HK-2 (cell line): ENCODE data around the gene ETV1.
A peak's percentile ranks its signal among the peaks of the same experiment; 100 is the strongest.

ENCODE experiments used
- DNase-seq: peaks from one replicate; pipeline ENCODE4 v3.0.0-alpha.2; 2018; ENCODE audit not compliant: unreplicated experiment

The ETV1 gene

DNA sequence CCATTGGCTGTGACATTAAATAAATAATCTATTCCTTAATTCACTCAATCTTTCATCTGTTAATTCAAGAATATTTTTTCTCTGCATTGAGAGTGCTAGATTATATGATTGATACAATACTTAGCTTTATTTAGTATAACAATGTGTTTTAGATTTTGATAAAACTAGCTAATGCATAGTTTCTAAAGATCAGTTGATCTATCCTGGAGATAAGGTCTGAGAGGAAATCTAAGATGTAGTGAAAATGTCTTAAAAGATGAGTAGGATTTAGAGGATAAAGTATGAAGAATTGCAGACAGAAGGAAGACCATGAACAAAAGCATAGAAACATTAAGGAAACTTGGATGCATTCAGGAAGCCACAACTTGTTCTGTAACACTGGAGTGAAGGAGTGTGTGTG, 110.3 kb downstream of the ETV1 start:
- no peak for DNase-seq

DNA sequence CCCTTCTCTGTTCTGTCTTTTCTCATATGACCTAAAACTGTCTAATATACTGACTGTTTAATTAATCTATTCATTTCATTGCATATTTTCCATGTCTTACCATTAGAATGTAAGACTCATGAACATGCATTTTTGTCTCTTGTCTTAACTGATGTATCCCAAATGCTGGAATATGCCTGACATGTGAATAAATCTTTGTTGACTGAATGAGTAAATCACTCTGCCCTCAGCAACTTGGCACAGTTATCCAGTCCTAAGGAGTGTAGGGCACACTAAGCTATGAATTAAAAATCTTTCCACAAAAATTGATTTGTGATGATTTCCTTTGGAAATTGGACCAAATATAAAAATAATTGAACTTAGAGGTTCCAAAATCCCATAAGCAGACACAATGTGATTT, 111.3 kb downstream of the ETV1 start:
- DNase-seq: no peak

DNA sequence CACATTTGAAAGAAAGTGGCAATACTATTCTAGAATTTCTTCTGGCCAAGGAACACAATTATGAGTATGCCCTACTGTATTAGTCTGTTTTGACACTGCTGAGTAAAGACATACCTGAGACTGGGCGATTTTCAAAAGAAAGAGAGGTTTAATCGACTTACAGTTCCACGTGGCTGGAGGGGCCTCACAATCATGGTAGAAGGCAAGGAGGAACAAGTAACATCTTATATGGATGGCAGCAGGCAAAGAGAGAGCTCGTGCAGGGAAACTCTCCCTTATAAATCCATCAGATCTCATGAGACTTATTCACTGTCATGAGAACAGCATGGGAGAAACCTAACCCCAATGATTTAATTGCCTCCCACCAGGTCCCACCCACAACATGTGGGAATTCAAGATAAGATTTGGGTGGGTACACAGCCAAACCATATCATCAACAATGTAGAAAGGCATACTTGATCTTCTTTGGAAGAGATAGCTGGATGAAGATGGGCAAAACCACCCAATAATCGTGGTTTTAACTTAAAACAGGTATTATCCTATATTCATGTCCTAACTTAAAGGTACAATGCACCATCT, 113.9 kb downstream of the ETV1 start:
- DNase-seq: no peak

DNA sequence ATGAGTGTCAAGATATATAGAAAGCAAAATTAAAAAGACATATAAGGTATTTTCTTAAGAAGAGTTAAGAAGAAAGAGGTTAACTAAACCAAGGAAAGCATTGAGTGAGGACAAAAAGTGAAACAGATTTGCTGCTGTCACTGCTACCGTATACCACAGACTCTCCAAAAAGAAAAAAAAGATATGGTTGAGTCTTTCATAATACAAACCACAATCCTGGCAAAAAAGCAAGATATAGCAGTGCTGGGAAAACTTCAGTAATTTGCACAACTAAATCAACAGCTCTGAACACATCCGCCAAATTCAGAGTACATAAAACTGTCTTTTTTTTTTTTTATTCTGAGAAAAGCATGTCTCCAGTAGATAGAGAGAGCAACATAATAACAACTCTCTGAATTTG, 114.7 kb downstream of the ETV1 start:
- no peak for DNase-seq

DNA sequence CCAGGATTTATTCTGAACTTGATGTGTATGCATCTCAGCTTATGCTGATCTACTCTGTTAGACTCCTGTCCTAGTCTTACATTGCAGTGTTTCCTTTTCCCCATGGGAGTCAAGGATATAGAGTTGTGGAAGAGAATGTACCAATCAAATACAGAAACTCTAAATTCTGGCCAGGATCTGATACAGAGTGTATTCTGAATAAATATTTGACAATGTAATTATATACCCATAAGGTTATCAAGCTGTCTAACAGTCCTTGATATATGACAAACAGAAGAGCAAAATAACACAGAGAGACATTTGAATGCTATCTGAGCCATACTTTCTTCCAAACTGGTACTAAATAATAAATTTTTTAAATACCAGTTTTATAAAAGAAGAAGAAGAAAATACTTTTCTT, 116.8 kb downstream of the ETV1 start:
- no peak for DNase-seq

DNA sequence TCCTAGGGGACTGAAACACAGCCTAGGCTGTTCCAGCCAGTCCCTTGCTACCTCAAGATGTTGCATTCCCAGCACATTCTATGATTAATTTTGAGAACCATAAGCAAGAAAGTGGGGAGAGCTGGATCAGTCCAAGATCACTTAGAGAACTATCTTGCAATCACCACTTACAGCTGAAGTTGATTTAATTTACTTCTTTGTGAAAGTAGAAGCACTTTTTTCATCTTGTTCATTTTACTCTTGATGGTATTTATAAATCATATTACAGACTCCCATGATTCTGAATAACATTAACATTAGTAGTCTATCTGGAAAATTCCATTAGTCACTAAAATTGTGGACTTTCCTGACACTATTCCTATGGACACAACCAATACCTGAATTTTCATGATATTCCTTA, 118.5 kb downstream of the ETV1 start:
- DNase-seq: no peak

DNA sequence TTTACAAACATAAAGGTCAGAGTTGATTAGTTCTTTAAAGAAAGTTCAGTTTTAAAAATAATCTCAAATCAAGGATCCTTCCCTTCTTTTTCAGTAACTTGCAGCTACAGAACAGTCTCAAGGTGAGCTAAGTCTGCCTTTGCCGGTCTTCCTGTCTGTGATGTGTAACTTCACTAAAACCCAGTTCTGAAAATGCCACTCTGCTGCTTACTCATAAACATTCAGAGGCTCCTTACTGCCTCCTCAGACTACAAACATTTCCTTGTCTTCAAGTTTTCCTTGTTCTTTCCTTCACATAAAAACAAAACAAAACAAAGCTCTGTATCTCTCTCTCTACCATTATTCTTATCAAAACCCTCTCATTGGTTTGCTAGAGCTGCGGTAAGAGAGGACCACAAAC, 128.7 kb downstream of the ETV1 start:
- DNase-seq: no peak

DNA sequence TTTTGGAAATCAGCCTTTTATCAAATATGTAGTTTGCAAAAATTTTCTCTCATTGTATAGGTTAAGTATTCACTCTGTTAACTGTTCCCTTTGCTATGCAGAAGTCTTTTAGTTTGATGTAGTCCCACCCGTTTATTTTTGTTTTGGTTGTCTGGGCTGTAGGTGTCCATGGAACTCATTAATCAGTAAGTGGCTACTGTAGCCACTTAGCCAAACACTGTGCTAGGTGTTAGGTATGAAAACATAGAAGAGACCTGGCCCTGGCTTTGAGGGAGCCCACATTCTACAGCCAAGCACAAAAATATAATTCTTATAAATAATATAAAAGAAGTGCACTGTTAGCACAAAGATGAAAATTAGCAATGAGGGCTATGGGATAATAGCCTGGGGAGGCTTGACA, 133.5 kb downstream of the ETV1 start:
- DNase-seq: no peak

DNA sequence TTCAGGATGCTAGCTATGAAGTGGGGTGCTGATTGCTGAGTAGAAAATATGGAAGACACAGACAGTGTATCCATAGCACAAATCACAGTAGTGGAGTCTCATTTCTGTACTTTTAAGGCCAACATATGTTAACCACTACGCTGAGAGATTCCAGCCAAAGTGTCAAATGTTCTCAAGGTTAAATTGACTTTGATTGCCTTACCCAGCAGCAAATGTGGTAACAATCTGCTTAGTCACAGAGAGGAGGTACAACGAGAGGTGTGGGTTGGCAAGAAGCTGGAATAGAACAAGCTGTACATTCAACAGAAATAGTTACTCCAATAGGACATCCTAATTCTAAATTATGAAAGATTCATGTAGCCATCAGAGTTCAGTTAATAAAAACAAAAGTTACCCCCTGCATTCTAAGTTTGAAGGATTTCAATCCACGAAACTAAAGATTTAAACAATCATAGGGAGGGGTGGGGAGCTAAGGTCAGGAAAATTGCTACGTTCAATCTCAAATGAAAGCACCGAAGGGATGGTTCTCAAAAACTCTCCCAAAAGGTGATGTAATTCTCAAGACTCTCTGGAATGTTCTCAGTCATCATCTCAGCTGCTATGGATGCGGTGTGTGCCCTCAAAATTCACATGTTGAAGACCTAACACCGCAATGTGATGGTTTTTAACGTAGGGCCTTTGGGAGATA, 137.0 kb downstream of the ETV1 start:
- DNase-seq: no peak

DNA sequence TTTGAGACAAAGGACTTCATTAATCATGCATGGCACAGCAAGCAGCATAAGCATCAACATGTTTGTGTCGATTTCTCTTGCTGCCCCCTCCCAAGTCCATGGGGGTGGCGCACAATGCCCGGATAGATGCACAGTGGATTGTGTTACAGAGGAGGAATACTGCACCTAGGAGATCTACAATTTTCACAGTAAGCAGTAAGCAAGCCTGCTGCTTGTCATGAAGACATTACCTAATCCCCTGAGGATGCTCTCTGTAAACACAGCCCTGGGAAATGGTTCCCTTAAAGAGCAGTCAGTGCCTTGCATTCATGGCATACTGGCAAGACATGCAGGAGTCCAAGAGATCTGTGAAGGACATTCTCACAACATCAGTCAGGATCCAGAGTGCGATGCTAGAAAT, 137.7 kb downstream of the ETV1 start:
- no peak for DNase-seq

DNA sequence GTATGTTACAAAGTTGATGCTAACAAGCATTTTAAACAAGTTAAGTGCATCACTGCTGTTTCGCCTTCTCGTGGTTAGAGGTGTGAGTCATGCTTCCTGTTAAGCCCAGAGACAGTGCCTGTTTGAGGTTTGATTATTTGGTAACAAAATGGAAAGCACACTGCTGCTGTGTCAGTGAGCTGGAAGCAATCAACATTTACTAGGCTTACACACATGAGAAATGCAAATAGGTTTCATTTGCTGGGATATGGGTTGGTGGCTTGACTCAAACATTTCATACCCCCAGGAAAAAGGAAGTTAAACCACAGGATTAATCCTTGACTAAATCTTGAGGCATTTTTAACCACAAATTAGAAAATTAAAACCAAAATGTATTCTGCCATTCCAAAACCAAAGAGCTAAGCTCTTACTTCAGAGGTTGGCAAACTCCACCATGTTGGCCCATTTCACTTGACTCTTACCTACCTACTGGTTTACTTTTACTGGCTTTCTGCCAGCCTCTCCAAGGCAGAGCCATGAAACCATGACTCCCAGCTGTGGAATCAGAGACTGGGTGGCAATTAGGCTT, 139.2 kb downstream of the ETV1 start:
- DNase-seq: peak; percentile 52

DNA sequence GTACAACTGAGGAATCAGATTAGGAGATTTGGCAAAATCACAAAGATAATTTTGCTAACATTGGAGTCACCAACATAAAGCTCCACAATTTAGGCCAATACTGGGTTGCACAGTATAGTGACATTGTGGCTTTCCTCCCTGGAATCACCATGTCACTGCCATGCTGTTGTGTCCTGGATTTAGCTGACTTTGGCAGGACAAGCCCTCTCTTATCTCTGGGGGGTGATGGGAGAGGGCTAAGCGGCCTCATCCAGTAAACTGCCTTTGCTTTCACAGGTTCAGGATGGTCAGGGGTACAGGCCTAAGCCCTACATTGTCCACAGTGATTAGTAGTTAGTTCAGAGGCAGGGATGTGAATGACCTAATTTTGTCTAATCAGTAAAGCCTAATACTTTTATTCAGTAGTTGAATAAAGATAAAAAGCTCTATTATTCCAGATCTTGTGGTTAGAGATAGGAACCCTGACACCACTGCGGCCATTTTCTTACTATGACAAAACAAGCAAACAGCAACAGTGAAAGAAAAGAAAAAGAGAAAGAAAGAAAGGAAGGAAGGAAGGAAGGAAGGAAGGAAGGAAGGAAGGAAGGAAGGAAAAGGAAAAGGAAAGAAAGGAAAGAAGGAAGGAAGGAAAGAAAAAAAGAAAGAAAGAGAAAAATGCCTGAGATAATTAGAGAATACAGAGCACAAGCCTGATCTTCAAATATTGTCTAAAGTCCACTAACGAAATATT, 140.1 kb downstream of the ETV1 start:
- DNase-seq: no peak

DNA sequence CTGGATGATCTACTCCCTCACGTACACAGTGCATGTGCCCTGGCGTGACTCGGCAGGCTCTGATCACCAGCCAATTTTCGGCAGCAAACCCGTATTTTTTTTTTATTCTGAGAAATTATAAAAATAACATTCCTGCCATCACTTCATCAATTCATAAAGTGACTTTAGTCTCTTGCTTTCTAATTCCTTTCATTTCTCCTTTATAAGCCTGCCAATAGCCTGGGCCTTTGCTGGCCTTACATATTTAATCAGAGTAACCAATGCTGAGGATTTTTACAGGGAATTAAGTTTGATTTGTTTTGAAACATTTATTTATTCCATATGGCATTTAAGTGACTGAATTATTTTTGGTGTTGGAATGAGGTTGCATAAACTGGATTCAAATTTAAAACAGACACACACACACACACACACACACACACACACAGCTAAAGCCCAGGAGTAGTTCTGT, 140.8 kb downstream of the ETV1 start:
- DNase-seq: no peak

DNA sequence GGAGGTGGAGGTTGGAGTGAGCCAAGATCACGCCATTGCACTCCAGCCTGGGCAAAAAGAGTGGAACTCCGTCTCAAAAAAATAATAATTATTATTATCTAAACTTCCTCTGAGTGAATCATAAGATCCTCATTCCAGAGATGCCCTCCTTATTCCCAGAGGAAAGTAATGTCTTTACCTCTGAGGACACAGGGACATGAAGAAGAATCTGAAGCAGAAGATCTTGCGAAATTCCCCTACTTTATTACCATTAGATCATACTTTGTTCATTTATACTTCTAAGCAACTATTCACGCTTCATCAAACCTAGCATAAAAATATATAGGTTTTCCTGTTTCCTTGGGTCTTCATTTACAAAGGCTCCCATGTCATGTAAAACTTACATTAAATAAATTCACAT, 143.1 kb downstream of the ETV1 start:
- DNase-seq: no peak

DNA sequence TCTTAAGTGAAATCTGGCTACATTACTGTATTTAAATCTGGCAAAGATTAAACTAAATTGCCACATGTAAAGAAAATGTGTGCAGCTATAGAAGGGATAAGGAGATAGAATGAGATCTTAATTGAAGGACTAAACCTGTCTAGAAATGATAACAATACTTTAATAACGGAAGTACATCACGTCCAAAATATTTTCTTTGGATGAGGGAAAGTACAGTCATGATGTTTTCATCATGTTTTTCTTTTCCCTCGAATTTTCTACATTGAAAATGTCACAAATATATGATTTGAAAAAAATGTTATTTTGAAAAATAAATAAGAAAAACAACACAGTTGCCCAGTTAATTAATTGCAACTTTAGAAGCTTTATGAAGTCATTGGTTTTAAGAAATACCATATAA, 143.9 kb downstream of the ETV1 start:
- no peak for DNase-seq

DNA sequence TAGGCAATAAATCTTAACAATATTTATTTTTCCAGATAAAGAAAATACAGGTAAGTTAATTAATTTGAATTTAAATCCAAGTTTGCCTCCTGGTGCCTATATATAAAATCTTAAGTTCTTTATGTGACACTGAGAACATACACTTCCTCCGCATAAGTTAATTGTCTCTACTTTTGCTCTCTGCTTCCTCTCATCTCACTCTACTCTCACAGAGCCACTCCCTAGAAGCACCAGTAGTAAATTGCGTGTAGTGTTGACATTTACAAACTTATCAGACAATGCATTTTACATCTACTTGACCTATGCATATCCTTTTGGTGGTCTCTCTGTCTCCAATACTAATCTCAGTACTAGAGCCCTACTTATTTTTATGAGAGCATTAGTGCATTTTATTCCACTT, 144.5 kb downstream of the ETV1 start:
- DNase-seq: no peak

DNA sequence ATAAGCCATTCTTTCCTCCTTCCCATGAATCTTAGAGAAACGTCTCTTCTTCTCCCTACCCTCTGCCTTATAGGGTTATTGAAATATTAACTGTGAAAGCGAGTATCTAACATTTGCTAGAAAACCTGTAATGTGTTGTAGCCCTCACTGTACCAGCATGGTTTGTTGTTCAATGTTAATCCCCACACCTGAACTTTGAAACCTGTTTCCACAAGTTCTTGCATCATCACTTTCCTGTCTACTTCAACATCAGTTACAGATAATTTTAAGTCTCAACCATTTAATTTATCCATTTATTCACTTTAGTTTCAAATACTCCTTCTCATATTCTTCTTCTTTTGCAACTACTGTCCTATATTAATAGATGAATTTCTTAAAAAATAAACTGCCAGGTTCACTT, 148.2 kb downstream of the ETV1 start:
- no peak for DNase-seq
